Endometrial microvascular endothelial cells (primary cell): ENCODE data around the gene DCTN3. TPM values are rescaled to one million over a fixed set of nuclear protein-coding genes. Genes with fewer than 3 reads are reported as not detected.

ENCODE experiments used
- total RNA-seq: library from RNA; depleted of rRNA; stranded (reverse); fragments of >200 nt; gene quantifications from one replicate; pipeline ENCODE4 v1.2.3, GENCODE V29; 2015; ENCODE audit errors: inconsistent ontology term

The DCTN3 gene
- total RNA-seq, 1 donor from 2014 or later: 101 TPM

Other genes starting within 250 kb of the DCTN3 start
- 10.4 TPM for gene MYORG, start 243.6 kb downstream of the DCTN3 start, total RNA-seq
- gene FAM219A, start 161.9 kb downstream of the DCTN3 start, total RNA-seq: 22.7 TPM
- not detected for gene DNAI1, start 161.7 kb downstream of the DCTN3 start, total RNA-seq
- gene ENHO, start 97.5 kb downstream of the DCTN3 start, total RNA-seq: 0.09 TPM
- gene CNTFR, start 30.8 kb downstream of the DCTN3 start, total RNA-seq: not detected
- 39.7 TPM for gene RPP25L, start 8.4 kb downstream of the DCTN3 start, total RNA-seq
- 0.09 TPM for gene ARID3C, start 8.6 kb upstream of the DCTN3 start, total RNA-seq
- 163 TPM for gene SIGMAR1, start 17.3 kb upstream of the DCTN3 start, total RNA-seq
- gene GALT, start 26.2 kb upstream of the DCTN3 start, total RNA-seq: 20.5 TPM
- 5.8 TPM for gene IL11RA, start 31.7 kb upstream of the DCTN3 start, total RNA-seq
- not detected for gene CCL27, start 42.2 kb upstream of the DCTN3 start, total RNA-seq
- gene CCL19, start 70.8 kb upstream of the DCTN3 start, total RNA-seq: not detected
- gene CCL21, start 89.6 kb upstream of the DCTN3 start, total RNA-seq: not detected